ENCODE results near the gene PECR. TPM values are rescaled to one million over a fixed set of nuclear protein-coding genes. Genes with fewer than 3 reads are reported as not detected.

The PECR gene
- total and polyA plus RNA-seq, 2 of the 13 experiments (the other 11 are each of a cell fraction or from before 2014, with no cell fraction given): 151 to 153 TPM

GRCh38 chr2:216108310-216108966, 26.8 kb upstream of the PECR start (continued):
- TF ChIP-seq ZNF362 (CRISPR knock-in tag; IDR thresholded peaks at IDR 0.05; ENCODE audit: borderline replicate concordance) (0 out of 2 replicates have a peak, but pooled peaks have one; percentile 7), CHD2 (IDR thresholded peaks at IDR 0.05; ENCODE audit: low read depth, low read length) (no peak), ZNF609 (CRISPR knock-in tag; IDR thresholded peaks at IDR 0.05; ENCODE audit: borderline replicate concordance) (no peak; the same call in 1 of the 2 replicates), KLF9 (CRISPR knock-in tag; IDR thresholded peaks at IDR 0.05; ENCODE audit: low read depth) (no peak), SRF (IDR thresholded peaks at IDR 0.05; ENCODE audit: low read depth, low read length) (no peak), NR2F6 (IDR thresholded peaks at IDR 0.05) (no peak), NR2F6 (CRISPR knock-in tag; IDR thresholded peaks at IDR 0.05) (no peak), ZBTB40 (IDR thresholded peaks at IDR 0.05) (peak; percentile 13; the same call in 1 of the 2 replicates), ZBTB40 (CRISPR knock-in tag; IDR thresholded peaks at IDR 0.05) (no peak), TMF1 (CRISPR knock-in tag; IDR thresholded peaks at IDR 0.05; ENCODE audit: low read depth) (no peak), FOXK1 (CRISPR knock-in tag; IDR thresholded peaks at IDR 0.05; ENCODE audit: borderline replicate concordance, low read depth) (no peak), BRF2 (CRISPR knock-in tag; IDR thresholded peaks at IDR 0.05) (no peak)
